ENCODE data around the gene HOXB8. TPM values are rescaled to one million over a fixed set of nuclear protein-coding genes. Genes with fewer than 3 reads are reported as not detected.

Gene HOXB8
- total RNA-seq, 1 donor from 2014 or later = not detected

GRCh38 chr17:48613862-48614694 is 1.0 kb downstream of the HOXB8 start:
- intact Hi-C loops (cut with DNase I) = no loop called here
- peaks cover 18% of the 10 kb centered on the region for H3K27me3 ChIP-seq
- H3K4me3 ChIP-seq = peak overlapping the region; percentile 36 to 60
- peak overlapping the region; percentile 37 for H3K27ac ChIP-seq
- no peaks in the 10 kb centered on the region for H3K9me3 ChIP-seq
- peak in 1 of 2 donors; percentile 21 for TF ChIP-seq POLR2AphosphoS5 (IDR thresholded peaks at IDR 0.05; ENCODE audit: insufficient read depth in 1 of 2, low read depth in 1 of 2)
- no peak for TF ChIP-seq CTCF (IDR thresholded peaks at IDR 0.05)
- H3K4me1 ChIP-seq = peaks cover 37% of the 10 kb centered on the region
- H3K36me3 ChIP-seq = no peaks in the 10 kb centered on the region
- no peak for DNase-seq (ENCODE audit: extremely low spot score in 2 of 2)

- Histone ChIP-seq H3K9me3 (no peaks in the 10 kb centered on the region), H3K36me3 (no peaks in the 10 kb centered on the region), H3K4me3 (peak overlapping the region; percentile 42 to 60), H3K27me3 (peaks cover 18% of the 10 kb centered on the region), H3K4me1 (peaks cover 34% of the 10 kb centered on the region), H3K27ac (peak overlapping the region; percentile 49)
- intact Hi-C loops (cut with DNase I) = no loop called here
- TF ChIP-seq POLR2AphosphoS5 (IDR thresholded peaks at IDR 0.05; ENCODE audit: insufficient read depth in 1 of 2, low read depth in 1 of 2) = no peak
- no peak for TF ChIP-seq CTCF (IDR thresholded peaks at IDR 0.05)
- no peak for TF ChIP-seq POLR2A (IDR thresholded peaks at IDR 0.05)
- no peak for DNase-seq (ENCODE audit: extremely low spot score in 2 of 2)
Observed at GRCh38 chr17:48612854-48613691, 2.0 kb downstream of the HOXB8 start.

DNA sequence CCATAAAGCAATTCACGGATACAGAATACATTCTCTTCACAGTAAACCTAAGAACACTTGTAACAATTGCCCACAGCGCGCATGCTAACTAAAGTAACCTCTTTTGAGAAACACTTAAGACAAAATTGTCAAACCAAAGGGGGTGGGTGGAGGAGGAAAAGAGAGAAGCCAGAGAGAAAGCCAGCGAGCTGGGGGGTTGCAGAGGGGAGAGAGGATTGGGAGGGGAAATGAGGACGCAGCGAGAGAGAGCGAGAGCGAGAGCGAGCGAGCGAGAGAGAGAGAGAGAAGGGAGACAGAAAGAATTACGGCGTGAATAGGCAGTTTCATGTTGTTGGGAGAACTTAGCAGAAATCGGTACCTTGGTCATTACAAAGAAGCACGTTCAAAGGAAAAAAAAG is 2.6 kb downstream of the HOXB8 start:
- TF ChIP-seq POLR2A (IDR thresholded peaks at IDR 0.05) = no peak
- no peak for TF ChIP-seq POLR2AphosphoS5 (IDR thresholded peaks at IDR 0.05; ENCODE audit: insufficient read depth in 1 of 2, low read depth in 1 of 2)
- TF ChIP-seq CTCF (IDR thresholded peaks at IDR 0.05) = no peak
- intact Hi-C loops (cut with DNase I) = no loop called here
- peak overlapping the region; percentile 42 to 60 for H3K4me3 ChIP-seq

GRCh38 chr17:48611681-48612455 is 3.2 kb downstream of the HOXB8 start:
- TF ChIP-seq CTCF (IDR thresholded peaks at IDR 0.05) (no peak), POLR2AphosphoS5 (IDR thresholded peaks at IDR 0.05; ENCODE audit: insufficient read depth in 1 of 2, low read depth in 1 of 2) (no peak), POLR2A (IDR thresholded peaks at IDR 0.05) (no peak)
- Histone ChIP-seq H3K27ac (peak overlapping the region; percentile 49), H3K9me3 (no peaks in the 10 kb centered on the region), H3K27me3 (peaks cover 18% of the 10 kb centered on the region), H3K36me3 (no peaks in the 10 kb centered on the region), H3K4me1 (peaks cover 28% of the 10 kb centered on the region), H3K4me3 (peak overlapping the region; percentile 42 to 60)
- no peak for DNase-seq (ENCODE audit: extremely low spot score in 2 of 2)
- intact Hi-C loops (cut with DNase I) = no loop called here

More for the DNA sequence above, 2.6 kb downstream of the HOXB8 start:
- Histone ChIP-seq H3K9me3 (no peaks in the 10 kb centered on the region), H3K27ac (peak overlapping the region; percentile 49), H3K36me3 (no peaks in the 10 kb centered on the region), H3K4me1 (peaks cover 28% of the 10 kb centered on the region), H3K27me3 (peaks cover 18% of the 10 kb centered on the region)
- DNase-seq (ENCODE audit: extremely low spot score in 2 of 2) = no peak
